Measurements from ENCODE around the gene MUC5AC.
"Not testable (repeated sequence)": the region's sequence is repeated elsewhere in the genome, so short reads cannot be mapped to it uniquely, and the experiment has no call there.

MUC5AC gene

GRCh38 chr11:1163911-1164735, 6.4 kb downstream of the MUC5AC start:
- DNase-seq, result no peak

GRCh38 chr11:1164779-1165255, 7.1 kb downstream of the MUC5AC start:
- not testable (repeated sequence) for DNase-seq

GRCh38 chr11:1165256-1166041, 7.7 kb downstream of the MUC5AC start:
- DNase-seq, result no peak

- DNase-seq, result no peak
These were observed 9.5 kb downstream of the MUC5AC start for GRCh38 chr11:1167256-1167655.

- no peak for DNase-seq
These were observed 10.0 kb downstream of the MUC5AC start for GRCh38 chr11:1167751-1168231.

- DNase-seq, result no peak
These were observed 10.5 kb downstream of the MUC5AC start for GRCh38 chr11:1168256-1168655.

- no peak for DNase-seq
These were observed 11.0 kb downstream of the MUC5AC start for GRCh38 chr11:1168721-1169161.

- DNase-seq, result no peak
These were observed 13.7 kb downstream of the MUC5AC start for GRCh38 chr11:1171223-1171984.

GRCh38 chr11:1171985-1172728, 14.4 kb downstream of the MUC5AC start:
- no peak for DNase-seq

GRCh38 chr11:1172729-1173117, 15.0 kb downstream of the MUC5AC start:
- no peak for DNase-seq

- DNase-seq, result not testable (repeated sequence)
These were observed 15.6 kb downstream of the MUC5AC start for GRCh38 chr11:1173396-1173795.

- no peak for DNase-seq
These were observed 17.0 kb downstream of the MUC5AC start for GRCh38 chr11:1174441-1175370.

GRCh38 chr11:1175461-1176223, 17.9 kb downstream of the MUC5AC start:
- no peak for DNase-seq

- no peak for DNase-seq
These were observed 18.7 kb downstream of the MUC5AC start for GRCh38 chr11:1176224-1177019.

- DNase-seq, result no peak
These were observed 19.4 kb downstream of the MUC5AC start for GRCh38 chr11:1177020-1177770.

- no peak for DNase-seq
These were observed 20.0 kb downstream of the MUC5AC start for GRCh38 chr11:1177771-1178090.

GRCh38 chr11:1178201-1178885, 20.6 kb downstream of the MUC5AC start:
- no peak for DNase-seq

GRCh38 chr11:1178906-1179305, 21.2 kb downstream of the MUC5AC start:
- no peak for DNase-seq
